HepG2 (cell line): ENCODE data around the gene DISP2. TPM values are rescaled to one million over a fixed set of nuclear protein-coding genes. Genes with fewer than 3 reads are reported as not detected.

Source experiments
- BHLHE40 ChIP-seq: IDR thresholded peaks from 2 replicates; pipeline ENCODE4 v1.6.1; 2011; ENCODE audit warnings: low read length, improper control_type of control experiment
- DR1 ChIP-seq: sonication (generic); formaldehyde crosslinking; IDR thresholded peaks from 2 replicates; pipeline ENCODE4 v1.8.0; 2021; ENCODE audit warnings: mild to moderate bottlenecking, missing genetic modification reagents, inconsistent platforms
- MEIS2 ChIP-seq: sonication (generic); formaldehyde crosslinking; IDR thresholded peaks from 2 replicates; pipeline ENCODE4 v1.9.0; 2021; ENCODE audit warnings: mild to moderate bottlenecking, missing genetic modification reagents
- REL ChIP-seq: sonication (generic); formaldehyde crosslinking; conservative IDR thresholded peaks from 2 replicates; pipeline ENCODE4 v1.8.0; 2022; ENCODE audit warnings: mild to moderate bottlenecking, missing genetic modification reagents, moderate library complexity
- SMC3 ChIP-seq: IDR thresholded peaks from 2 replicates; pipeline ENCODE4 v1.6.1; 2011; ENCODE audit warnings: low read length, improper control_type of control experiment
- SP1 ChIP-seq, 2 experiments: fragments of 450-650 bp in 1 of 2; sonication (generic) in 1 of 2; formaldehyde crosslinking in 1 of 2; IDR thresholded peaks; 2 replicates each; pipeline versions ENCODE4 v1.4.0 to v1.6.1; 2016 to 2020; ENCODE audit warnings: missing genetic modification reagents in 1 of 2
- TBX2 ChIP-seq: sonication (generic); formaldehyde crosslinking; IDR thresholded peaks from 2 replicates; pipeline ENCODE4 v1.5.0; 2020; ENCODE audit warnings: missing genetic modification reagents, mild to moderate bottlenecking, borderline replicate concordance
- THYN1 ChIP-seq: sonication (generic); formaldehyde crosslinking; IDR thresholded peaks from 2 replicates; pipeline ENCODE4 v1.8.1; 2023; ENCODE audit warnings: low read depth, mild to moderate bottlenecking, moderate library complexity, missing genetic modification reagents, borderline replicate concordance
- ZBTB1 ChIP-seq: sonication (generic); formaldehyde crosslinking; IDR thresholded peaks from 2 replicates; pipeline ENCODE4 v1.4.0; 2020; ENCODE audit warnings: missing genetic modification reagents, borderline replicate concordance
- ZNF20 ChIP-seq: sonication (generic); formaldehyde crosslinking; IDR thresholded peaks from 2 replicates; pipeline ENCODE4 v1.4.0; 2020; ENCODE audit warnings: mild to moderate bottlenecking, moderate library complexity, missing genetic modification reagents
- ZNF333 ChIP-seq: sonication (generic); formaldehyde crosslinking; IDR thresholded peaks from 2 replicates; pipeline ENCODE4 v1.4.0; 2020; ENCODE audit warnings: mild to moderate bottlenecking, missing genetic modification reagents, borderline replicate concordance
- ZNF367 ChIP-seq: sonication (generic); formaldehyde crosslinking; IDR thresholded peaks from 2 replicates; pipeline ENCODE4 v1.4.0; 2020; ENCODE audit warnings: missing genetic modification reagents, borderline replicate concordance
- ZNF501 ChIP-seq: sonication (generic); formaldehyde crosslinking; IDR thresholded peaks from 2 replicates; pipeline ENCODE4 v1.5.1; 2020; ENCODE audit warnings: mild to moderate bottlenecking, moderate library complexity, missing genetic modification reagents
- ZNF550 ChIP-seq: sonication (generic); formaldehyde crosslinking; IDR thresholded peaks from 2 replicates; pipeline ENCODE4 v1.4.0; 2020; ENCODE audit warnings: mild to moderate bottlenecking, missing genetic modification reagents, borderline replicate concordance
- ZNF720 ChIP-seq: sonication (generic); formaldehyde crosslinking; IDR thresholded peaks from 2 replicates; pipeline ENCODE4 v1.4.0; 2020; ENCODE audit warnings: missing genetic modification reagents
- ZNF737 ChIP-seq: sonication (generic); formaldehyde crosslinking; IDR thresholded peaks from 2 replicates; pipeline ENCODE4 v1.5.0; 2020; ENCODE audit warnings: missing genetic modification reagents, mild to moderate bottlenecking, borderline replicate concordance
- ZNF776 ChIP-seq: sonication (generic); formaldehyde crosslinking; IDR thresholded peaks from 2 replicates; pipeline ENCODE4 v1.4.0; 2020; ENCODE audit warnings: mild to moderate bottlenecking, missing genetic modification reagents
- ZNF883 ChIP-seq: sonication (generic); formaldehyde crosslinking; IDR thresholded peaks from 2 replicates; pipeline ENCODE4 v1.5.1; 2020; ENCODE audit warnings: mild to moderate bottlenecking, missing genetic modification reagents; ENCODE audit errors: not compliant biosample characterization
- ZSCAN30 ChIP-seq: sonication (generic); formaldehyde crosslinking; IDR thresholded peaks from 2 replicates; pipeline ENCODE4 v1.5.0; 2020; ENCODE audit warnings: mild to moderate bottlenecking, missing genetic modification reagents
- polyA plus RNA-seq, 8 experiments: library from polyadenylated mRNA; depleted of rRNA in 3 of 8; stranded (reverse) in 7 of 8; unstranded in 1 of 8; fragments of >200 nt; fragmentation: Illumina TruSeq in 4 of 8; extraction: Trizol in 4 of 8; gene quantifications; 2 replicates each; pipeline versions ENCODE4 v1.2.1 to v1.2.3, GENCODE V29; 2011 to 2016; ENCODE audit warnings: low read depth in 4 of 8, missing spikeins in 1 of 8, mixed read lengths in 1 of 8; ENCODE audit not compliant: insufficient read depth in 1 of 8
- total RNA-seq, 5 experiments: library from RNA; depleted of rRNA; stranded (reverse); fragments of >200 nt; fragmentation: Illumina TruSeq; extraction: Trizol; gene quantifications; 2 replicates each; pipeline ENCODE4 v1.2.3, GENCODE V29; 2016; ENCODE audit warnings: low read depth in 1 of 5
- TF ChIP-seq, protein P1 (sequence below): IDR thresholded peaks from 2 replicates; pipeline ENCODE4 v1.6.1; 2016; ENCODE audit warnings: low read depth, control low read depth
- TF ChIP-seq, protein P2 (sequence below), 2 experiments: fragments of 450-650 bp in 1 of 2; sonication (generic) in 1 of 2; formaldehyde crosslinking; IDR thresholded peaks; 2 replicates each; pipeline versions ENCODE4 v1.5.0 to v1.8.0; 2020 to 2022; ENCODE audit warnings: mild to moderate bottlenecking in 1 of 2, missing genetic modification reagents in 1 of 2
- TF ChIP-seq, protein P3 (sequence below): IDR thresholded peaks from 2 replicates; pipeline ENCODE4 v1.6.1; 2012; ENCODE audit warnings: low read depth, low read length, improper control_type of control experiment
- TF ChIP-seq, protein P4 (sequence below): sonication (generic); formaldehyde crosslinking; IDR thresholded peaks from 2 replicates; pipeline ENCODE4 v1.4.0; 2020; ENCODE audit warnings: missing genetic modification reagents, borderline replicate concordance

Gene DISP2
- total and polyA plus RNA-seq, 2 of the 13 experiments (the other 11 are each of a cell fraction or from before 2014, with no cell fraction given) = 0.09 to 0.32 TPM

DNA sequence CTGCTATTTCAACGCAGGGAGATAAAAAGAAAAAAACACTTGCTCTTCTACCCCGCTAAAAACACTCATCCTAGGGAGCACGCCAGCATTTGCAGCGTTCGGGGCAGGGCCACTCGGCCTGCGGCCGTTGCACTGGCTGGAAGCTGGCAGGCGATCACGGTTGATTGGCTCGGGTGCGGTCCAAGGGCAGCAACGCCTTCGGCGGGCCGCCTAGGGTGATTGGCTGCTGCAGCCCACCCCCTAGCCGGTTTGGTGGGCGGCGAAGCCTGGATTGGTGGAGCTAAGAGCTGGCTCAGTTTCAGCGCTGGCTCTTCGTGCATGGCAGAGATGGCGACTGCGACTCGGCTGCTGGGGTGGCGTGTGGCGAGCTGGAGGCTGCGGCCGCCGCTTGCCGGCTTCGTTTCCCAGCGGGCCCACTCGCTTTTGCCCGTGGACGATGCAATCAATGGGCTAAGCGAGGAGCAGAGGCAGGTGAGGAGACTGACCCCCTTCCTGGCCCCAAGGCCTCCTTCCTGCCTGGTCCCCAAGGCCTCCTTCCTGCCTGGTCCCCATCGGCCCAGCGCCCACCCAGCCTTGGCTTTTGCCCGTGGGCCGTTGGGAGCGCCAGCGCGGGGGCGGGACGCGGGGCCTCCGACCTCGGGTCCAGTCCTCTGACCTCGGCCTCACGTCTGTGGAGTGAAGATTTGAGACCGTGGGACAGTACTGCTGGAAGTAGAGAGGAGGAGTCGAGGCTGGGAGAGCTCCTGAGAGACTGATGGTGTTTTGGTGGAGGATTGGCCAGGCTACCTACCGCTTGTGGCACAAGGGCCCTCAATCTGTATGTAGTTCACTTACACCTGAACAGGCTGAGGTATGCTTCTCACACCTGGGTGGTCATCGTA is 47.7 kb downstream of the DISP2 start, which contains the start of gene IVD (continued):
- TF ChIP-seq ZNF776 (CRISPR knock-in tag) (no peak; the same call in 1 of the 2 replicates), SMC3 (no peak), BHLHE40 (no peak), MEIS2 (CRISPR knock-in tag) (no peak), THYN1 (CRISPR knock-in tag) (no peak), ZBTB1 (CRISPR knock-in tag) (no peak), ZNF550 (CRISPR knock-in tag) (no peak), DR1 (CRISPR knock-in tag) (peak; percentile 72), ZNF737 (CRISPR knock-in tag) (no peak), ZNF333 (no peak), ZNF20 (CRISPR knock-in tag) (no peak), REL (CRISPR knock-in tag) (no peak), ZNF883 (CRISPR knock-in tag) (peak; percentile 86), ZSCAN30 (CRISPR knock-in tag) (no peak), ZNF367 (CRISPR knock-in tag) (no peak), ZNF501 (peak; percentile 66), SP1 (IDR thresholded peaks at IDR 0.05) (no peak), SP1 (CRISPR knock-in tag; IDR thresholded peaks at IDR 0.05) (peak; percentile 79), ZNF720 (CRISPR knock-in tag) (no peak), TBX2 (CRISPR knock-in tag) (peak; percentile 76; the same call in 1 of the 2 replicates)
- TF ChIP-seq, protein P1, sequence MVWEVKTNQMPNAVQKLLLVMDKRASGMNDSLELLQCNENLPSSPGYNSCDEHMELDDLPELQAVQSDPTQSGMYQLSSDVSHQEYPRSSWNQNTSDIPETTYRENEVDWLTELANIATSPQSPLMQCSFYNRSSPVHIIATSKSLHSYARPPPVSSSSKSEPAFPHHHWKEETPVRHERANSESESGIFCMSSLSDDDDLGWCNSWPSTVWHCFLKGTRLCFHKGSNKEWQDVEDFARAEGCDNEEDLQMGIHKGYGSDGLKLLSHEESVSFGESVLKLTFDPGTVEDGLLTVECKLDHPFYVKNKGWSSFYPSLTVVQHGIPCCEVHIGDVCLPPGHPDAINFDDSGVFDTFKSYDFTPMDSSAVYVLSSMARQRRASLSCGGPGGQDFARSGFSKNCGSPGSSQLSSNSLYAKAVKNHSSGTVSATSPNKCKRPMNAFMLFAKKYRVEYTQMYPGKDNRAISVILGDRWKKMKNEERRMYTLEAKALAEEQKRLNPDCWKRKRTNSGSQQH = no peak
- TF ChIP-seq, protein P2, sequence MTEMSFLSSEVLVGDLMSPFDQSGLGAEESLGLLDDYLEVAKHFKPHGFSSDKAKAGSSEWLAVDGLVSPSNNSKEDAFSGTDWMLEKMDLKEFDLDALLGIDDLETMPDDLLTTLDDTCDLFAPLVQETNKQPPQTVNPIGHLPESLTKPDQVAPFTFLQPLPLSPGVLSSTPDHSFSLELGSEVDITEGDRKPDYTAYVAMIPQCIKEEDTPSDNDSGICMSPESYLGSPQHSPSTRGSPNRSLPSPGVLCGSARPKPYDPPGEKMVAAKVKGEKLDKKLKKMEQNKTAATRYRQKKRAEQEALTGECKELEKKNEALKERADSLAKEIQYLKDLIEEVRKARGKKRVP (CRISPR knock-in tag; IDR thresholded peaks at IDR 0.05) = peak in 1 of 2 experiments; percentile 26; a peak in 1 of 4 replicates
- TF ChIP-seq, protein P3, sequence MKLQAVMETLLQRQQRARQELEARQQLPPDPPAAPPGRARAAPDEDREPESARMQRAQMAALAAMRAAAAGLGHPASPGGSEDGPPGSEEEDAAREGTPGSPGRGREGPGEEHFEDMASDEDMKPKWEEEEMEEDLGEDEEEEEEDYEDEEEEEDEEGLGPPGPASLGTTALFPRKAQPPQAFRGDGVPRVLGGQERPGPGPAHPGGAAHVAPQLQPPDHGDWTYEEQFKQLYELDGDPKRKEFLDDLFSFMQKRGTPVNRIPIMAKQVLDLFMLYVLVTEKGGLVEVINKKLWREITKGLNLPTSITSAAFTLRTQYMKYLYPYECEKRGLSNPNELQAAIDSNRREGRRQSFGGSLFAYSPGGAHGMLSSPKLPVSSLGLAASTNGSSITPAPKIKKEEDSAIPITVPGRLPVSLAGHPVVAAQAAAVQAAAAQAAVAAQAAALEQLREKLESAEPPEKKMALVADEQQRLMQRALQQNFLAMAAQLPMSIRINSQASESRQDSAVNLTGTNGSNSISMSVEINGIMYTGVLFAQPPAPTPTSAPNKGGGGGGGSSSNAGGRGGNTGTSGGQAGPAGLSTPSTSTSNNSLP = no peak
- TF ChIP-seq, protein P4, sequence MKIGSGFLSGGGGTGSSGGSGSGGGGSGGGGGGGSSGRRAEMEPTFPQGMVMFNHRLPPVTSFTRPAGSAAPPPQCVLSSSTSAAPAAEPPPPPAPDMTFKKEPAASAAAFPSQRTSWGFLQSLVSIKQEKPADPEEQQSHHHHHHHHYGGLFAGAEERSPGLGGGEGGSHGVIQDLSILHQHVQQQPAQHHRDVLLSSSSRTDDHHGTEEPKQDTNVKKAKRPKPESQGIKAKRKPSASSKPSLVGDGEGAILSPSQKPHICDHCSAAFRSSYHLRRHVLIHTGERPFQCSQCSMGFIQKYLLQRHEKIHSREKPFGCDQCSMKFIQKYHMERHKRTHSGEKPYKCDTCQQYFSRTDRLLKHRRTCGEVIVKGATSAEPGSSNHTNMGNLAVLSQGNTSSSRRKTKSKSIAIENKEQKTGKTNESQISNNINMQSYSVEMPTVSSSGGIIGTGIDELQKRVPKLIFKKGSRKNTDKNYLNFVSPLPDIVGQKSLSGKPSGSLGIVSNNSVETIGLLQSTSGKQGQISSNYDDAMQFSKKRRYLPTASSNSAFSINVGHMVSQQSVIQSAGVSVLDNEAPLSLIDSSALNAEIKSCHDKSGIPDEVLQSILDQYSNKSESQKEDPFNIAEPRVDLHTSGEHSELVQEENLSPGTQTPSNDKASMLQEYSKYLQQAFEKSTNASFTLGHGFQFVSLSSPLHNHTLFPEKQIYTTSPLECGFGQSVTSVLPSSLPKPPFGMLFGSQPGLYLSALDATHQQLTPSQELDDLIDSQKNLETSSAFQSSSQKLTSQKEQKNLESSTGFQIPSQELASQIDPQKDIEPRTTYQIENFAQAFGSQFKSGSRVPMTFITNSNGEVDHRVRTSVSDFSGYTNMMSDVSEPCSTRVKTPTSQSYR (CRISPR knock-in tag) = no peak
